ENCODE results near the gene GNAL. TPM values are rescaled to one million over a fixed set of nuclear protein-coding genes. Genes with fewer than 3 reads are reported as not detected.
"Not testable (repeated sequence)": the region's sequence is repeated elsewhere in the genome, so short reads cannot be mapped to it uniquely, and the experiment has no call there.

The GNAL gene
- total RNA-seq, 1 donor from 2014 or later, result 12.0 TPM

DNA sequence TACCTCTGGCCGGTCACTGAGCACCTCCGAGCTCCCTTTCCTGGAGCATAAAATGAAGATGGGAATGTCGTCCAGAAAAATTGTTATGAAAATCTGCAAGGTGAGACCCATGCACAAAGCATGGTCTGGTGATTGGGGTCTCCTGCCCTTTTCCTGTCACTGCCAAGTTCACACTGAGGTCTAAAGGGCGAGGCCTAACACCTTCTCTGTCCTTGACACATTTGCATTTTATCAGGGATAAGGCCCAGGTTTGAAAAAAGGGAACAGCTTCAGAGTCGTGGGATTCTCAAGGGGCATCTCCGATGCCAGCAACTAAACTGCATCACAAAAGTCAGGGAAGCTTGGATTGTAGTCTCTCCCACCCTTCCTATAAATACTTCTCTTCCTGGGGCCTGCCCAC, 24.7 kb downstream of the GNAL start:
- Mint-ChIP-seq H3K4me1 (peaks cover 9% of the 10 kb centered on the region), H3K27me3 (ENCODE audit: low read depth) (peaks cover 3% of the 10 kb centered on the region), H3K4me3 (no peak overlapping the region), H3K9me3 (peaks cover 21% of the 10 kb centered on the region), H3K36me3 (peaks cover 6% of the 10 kb centered on the region), H3K27ac (no peak overlapping the region)
- TF ChIP-seq, protein P1, sequence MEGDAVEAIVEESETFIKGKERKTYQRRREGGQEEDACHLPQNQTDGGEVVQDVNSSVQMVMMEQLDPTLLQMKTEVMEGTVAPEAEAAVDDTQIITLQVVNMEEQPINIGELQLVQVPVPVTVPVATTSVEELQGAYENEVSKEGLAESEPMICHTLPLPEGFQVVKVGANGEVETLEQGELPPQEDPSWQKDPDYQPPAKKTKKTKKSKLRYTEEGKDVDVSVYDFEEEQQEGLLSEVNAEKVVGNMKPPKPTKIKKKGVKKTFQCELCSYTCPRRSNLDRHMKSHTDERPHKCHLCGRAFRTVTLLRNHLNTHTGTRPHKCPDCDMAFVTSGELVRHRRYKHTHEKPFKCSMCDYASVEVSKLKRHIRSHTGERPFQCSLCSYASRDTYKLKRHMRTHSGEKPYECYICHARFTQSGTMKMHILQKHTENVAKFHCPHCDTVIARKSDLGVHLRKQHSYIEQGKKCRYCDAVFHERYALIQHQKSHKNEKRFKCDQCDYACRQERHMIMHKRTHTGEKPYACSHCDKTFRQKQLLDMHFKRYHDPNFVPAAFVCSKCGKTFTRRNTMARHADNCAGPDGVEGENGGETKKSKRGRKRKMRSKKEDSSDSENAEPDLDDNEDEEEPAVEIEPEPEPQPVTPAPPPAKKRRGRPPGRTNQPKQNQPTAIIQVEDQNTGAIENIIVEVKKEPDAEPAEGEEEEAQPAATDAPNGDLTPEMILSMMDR (IDR thresholded peaks at IDR 0.05; ENCODE audit: unreplicated experiment), result no peak
- no peak for DNase-seq (ENCODE audit: low spot score in 2 of 2, unreplicated experiment in 2 of 2)

- peaks cover 3% of the 10 kb centered on the region for H3K36me3 Mint-ChIP-seq
- TF ChIP-seq, protein P1 (IDR thresholded peaks at IDR 0.05; ENCODE audit: unreplicated experiment), result no peak
- DNase-seq (ENCODE audit: low spot score in 2 of 2, unreplicated experiment in 2 of 2), result no peak
- peaks cover 10% of the 10 kb centered on the region for H3K4me1 Mint-ChIP-seq
- peaks cover 15% of the 10 kb centered on the region for H3K9me3 Mint-ChIP-seq
- peaks cover 3% of the 10 kb centered on the region for H3K27me3 Mint-ChIP-seq (ENCODE audit: low read depth)
- no peak overlapping the region for H3K27ac Mint-ChIP-seq
- no peak overlapping the region for H3K4me3 Mint-ChIP-seq
These were observed 25.3 kb downstream of the GNAL start for GRCh38 chr18:11714244-11714918.

GRCh38 chr18:11716767-11717315, 27.8 kb downstream of the GNAL start:
- H3K4me3 Mint-ChIP-seq; DNase-seq (ENCODE audit: low spot score in 2 of 2, unreplicated experiment in 2 of 2); H3K9me3 Mint-ChIP-seq; H3K36me3 Mint-ChIP-seq; H3K27ac Mint-ChIP-seq; H3K27me3 Mint-ChIP-seq (ENCODE audit: low read depth): not testable (repeated sequence)
- peaks cover 19% of the 10 kb centered on the region for H3K4me1 Mint-ChIP-seq

- Mint-ChIP-seq H3K9me3 (no peaks in the 10 kb centered on the region), H3K36me3 (no peaks in the 10 kb centered on the region), H3K4me3 (no peak overlapping the region), H3K27ac (no peak overlapping the region), H3K27me3 (ENCODE audit: low read depth) (no peaks in the 10 kb centered on the region), H3K4me1 (peaks cover 15% of the 10 kb centered on the region)
- DNase-seq (ENCODE audit: low spot score in 2 of 2, unreplicated experiment in 2 of 2), result no peak
- TF ChIP-seq, protein P1 (IDR thresholded peaks at IDR 0.05; ENCODE audit: unreplicated experiment), result no peak
These were observed 30.0 kb downstream of the GNAL start for GRCh38 chr18:11719050-11719449.

- Mint-ChIP-seq H3K27me3 (ENCODE audit: low read depth) (no peaks in the 10 kb centered on the region), H3K4me3 (no peak overlapping the region), H3K4me1 (peaks cover 10% of the 10 kb centered on the region), H3K27ac (no peak overlapping the region), H3K9me3 (no peaks in the 10 kb centered on the region), H3K36me3 (no peaks in the 10 kb centered on the region)
- TF ChIP-seq, protein P1 (IDR thresholded peaks at IDR 0.05; ENCODE audit: unreplicated experiment), result no peak
- DNase-seq (ENCODE audit: low spot score in 2 of 2, unreplicated experiment in 2 of 2), result no peak
These were observed 30.6 kb downstream of the GNAL start for GRCh38 chr18:11719621-11720020.

DNA sequence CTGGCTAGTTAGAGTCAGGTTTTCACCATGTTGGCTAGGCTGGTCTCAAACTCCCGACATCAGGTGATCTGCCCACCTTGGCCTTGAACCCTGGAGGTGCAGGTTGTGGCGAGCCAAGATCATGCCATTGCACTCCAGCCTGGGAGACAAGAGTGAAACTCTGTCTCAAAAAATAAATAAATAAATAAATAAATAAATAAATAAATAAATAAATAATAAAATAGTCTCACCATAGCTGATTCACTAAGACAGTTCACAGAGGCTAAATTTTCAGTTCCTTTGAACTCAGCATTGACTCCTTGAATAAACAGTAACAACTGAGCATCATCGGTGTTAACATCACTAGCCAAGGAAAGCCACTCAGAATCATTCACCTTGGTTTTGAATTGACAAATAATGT, 32.7 kb downstream of the GNAL start:
- H3K4me1 Mint-ChIP-seq, result peaks cover 10% of the 10 kb centered on the region
- DNase-seq (ENCODE audit: low spot score in 2 of 2, unreplicated experiment in 2 of 2), result no peak
- H3K36me3 Mint-ChIP-seq, result peaks cover 2% of the 10 kb centered on the region
- no peak overlapping the region for H3K4me3 Mint-ChIP-seq
- TF ChIP-seq, protein P1 (IDR thresholded peaks at IDR 0.05; ENCODE audit: unreplicated experiment), result no peak
- no peak overlapping the region for H3K27ac Mint-ChIP-seq
- peaks cover 4% of the 10 kb centered on the region for H3K9me3 Mint-ChIP-seq
- no peaks in the 10 kb centered on the region for H3K27me3 Mint-ChIP-seq (ENCODE audit: low read depth)

Data from mesothelial cell of epicardium (in vitro differentiated cells).